Upper lobe of right lung (tissue), 1 donor: ENCODE measurements around the gene NME4. TPM values are rescaled to one million over a fixed set of nuclear protein-coding genes. Genes with fewer than 3 reads are reported as not detected.
A peak's percentile ranks its signal among the peaks of the same experiment; 100 is the strongest.

Source experiments
- ATAC-seq: fragments of 200-7000 bp; cut with Tn5 transposase; one replicate; pipeline ENCODE4 v1.9.1; 2020; ENCODE audit warnings: mild to moderate bottlenecking, moderate library complexity
- DNase-seq: peaks from one replicate; pipeline ENCODE4 v3.0.0-alpha.2; 2020
- H3K27ac ChIP-seq: fragments of 200-600 bp; one replicate; pipeline ENCODE4 v1.8.0; 2022
- H3K27me3 ChIP-seq: fragments of 200-600 bp; one replicate; pipeline ENCODE4 v1.8.0; 2022; ENCODE audit warnings: mild to moderate bottlenecking
- H3K36me3 ChIP-seq: fragments of 200-600 bp; one replicate; pipeline ENCODE4 v1.8.0; 2022
- H3K4me1 ChIP-seq: fragments of 200-600 bp; one replicate; pipeline ENCODE4 v1.8.0; 2022
- H3K4me3 ChIP-seq: fragments of 200-600 bp; one replicate; pipeline ENCODE4 v1.8.0; 2022; ENCODE audit warnings: mild to moderate bottlenecking
- H3K9me3 ChIP-seq: fragments of 200-600 bp; one replicate; pipeline ENCODE4 v1.8.0; 2022
- CTCF ChIP-seq: fragments of 200-600 bp; IDR thresholded peaks from one replicate; pipeline ENCODE4 v1.8.0; 2022; ENCODE audit warnings: antibody characterized with exemption
- intact Hi-C: fragments of 100-400 bp; cut with DNase I; formaldehyde crosslinking; loops from one replicate; pipeline ENCODE4 v1.11.0; 2022
- total RNA-seq: library from RNA; stranded (reverse); fragmentation: NEBNext Ultra II Directional; extraction: Animal tissue kit (Norgen Biotek cat#: 25700); gene quantifications from one replicate; pipeline ENCODE4 v1.2.1, GENCODE V29; 2021
- donor health status: DM: no; HTN: yes; CAD: no; lungs with severe emphysema.

The NME4 gene
- total RNA-seq, 1 donor from 2014 or later = 45.6 TPM

- ATAC-seq (peak; percentile 94), DNase-seq (peak; percentile 92)
- Histone ChIP-seq H3K27ac (peak within 1 kb of the TSS; percentile 92), H3K9me3 (no peaks in the 10 kb centered on the region), H3K27me3 (no peaks in the 10 kb centered on the region), H3K36me3 (no peaks in the 10 kb centered on the region), H3K4me1 (peaks cover 25% of the 10 kb centered on the region), H3K4me3 (peak within 1 kb of the TSS; percentile 82)
- TF ChIP-seq CTCF = peak; percentile 20
- intact Hi-C loops = no loop called here
These were observed 28.2 kb downstream of the NME4 start, which contains the start of gene RAB11FIP3 for GRCh38 chr16:425082-425718. RAB11FIP3 (plus strand) TSS chr16:425649; CDS start chr16:426007, 358 bp downstream.

- no peaks in the 10 kb centered on the region for H3K9me3 ChIP-seq
- peak; percentile 37 for ATAC-seq
- H3K27me3 ChIP-seq = no peaks in the 10 kb centered on the region
- H3K4me3 ChIP-seq = peak overlapping the region; percentile 82
- DNase-seq = no peak
- H3K4me1 ChIP-seq = peaks cover 25% of the 10 kb centered on the region
- intact Hi-C loops = no loop called here
- peak overlapping the region; percentile 92 for H3K27ac ChIP-seq
- no peaks in the 10 kb centered on the region for H3K36me3 ChIP-seq
- TF ChIP-seq CTCF = no peak
These were observed 28.7 kb downstream of the NME4 start for GRCh38 chr16:425740-426114.

- H3K4me1 ChIP-seq = peaks cover 25% of the 10 kb centered on the region
- peak overlapping the region; percentile 72 for H3K4me3 ChIP-seq
- H3K36me3 ChIP-seq = no peaks in the 10 kb centered on the region
- ATAC-seq = peak; percentile 2
- DNase-seq = no peak
- H3K9me3 ChIP-seq = no peaks in the 10 kb centered on the region
- intact Hi-C loops = no loop called here
- no peaks in the 10 kb centered on the region for H3K27me3 ChIP-seq
- H3K27ac ChIP-seq = no peak overlapping the region
- no peak for TF ChIP-seq CTCF
These were observed 29.3 kb downstream of the NME4 start for GRCh38 chr16:426115-426905.

- H3K4me3 ChIP-seq = peak overlapping the region; percentile 72
- TF ChIP-seq CTCF = no peak
These were observed 29.9 kb downstream of the NME4 start for GRCh38 chr16:426906-427249.

GRCh38 chr16:427250-427649, 30.3 kb downstream of the NME4 start:
- TF ChIP-seq CTCF = no peak
- peak overlapping the region; percentile 72 for H3K4me3 ChIP-seq

More at GRCh38 chr16:426906-427249, 29.9 kb downstream of the NME4 start:
- no peak overlapping the region for H3K27ac ChIP-seq
- no peaks in the 10 kb centered on the region for H3K9me3 ChIP-seq
- no peaks in the 10 kb centered on the region for H3K27me3 ChIP-seq
- intact Hi-C loops = no loop called here
- ATAC-seq = no peak
- DNase-seq = no peak
- H3K4me1 ChIP-seq = peaks cover 25% of the 10 kb centered on the region
- H3K36me3 ChIP-seq = no peaks in the 10 kb centered on the region

More at GRCh38 chr16:427250-427649, 30.3 kb downstream of the NME4 start:
- intact Hi-C loops = no loop called here
- Histone ChIP-seq H3K36me3 (no peaks in the 10 kb centered on the region), H3K27me3 (no peaks in the 10 kb centered on the region), H3K9me3 (no peaks in the 10 kb centered on the region), H3K27ac (no peak overlapping the region), H3K4me1 (peaks cover 25% of the 10 kb centered on the region)
- ATAC-seq = no peak
- no peak for DNase-seq
